Activated B cell treated with CpG ODN at 0.5 μM for 24 hours (primary cell): ENCODE results near the gene LMAN1. TPM values are rescaled to one million over a fixed set of nuclear protein-coding genes. Genes with fewer than 3 reads are reported as not detected.

Experiments used
- ATAC-seq: fragments of 200-7000 bp; cut with Tn5 transposase; one replicate; pipeline ENCODE4 v1.10.0; 2021; ENCODE audit warnings: low read depth, mild to moderate bottlenecking, moderate library complexity
- CTCF ChIA-PET: fragments of 350-600 bp; sonication (Branson Sonifier 250); formaldehyde crosslinking; loops from one replicate; lab custom pipeline; 2021; ENCODE audit warnings: antibody characterized with exemption; lab: Charles Lee
- POLR2A ChIA-PET: fragments of 350-600 bp; sonication (Branson Sonifier 250); formaldehyde crosslinking; loops from one replicate; lab custom pipeline; 2021; ENCODE audit warnings: antibody characterized with exemption; lab: Charles Lee
- DNase-seq: peaks from one replicate; pipeline ENCODE4 v3.0.0; 2022
- H3K27ac Mint-ChIP-seq: one replicate; pipeline ENCODE4 v1.8.0; 2020; ENCODE audit warnings: mixed read lengths
- H3K27me3 Mint-ChIP-seq: one replicate; pipeline ENCODE4 v1.8.0; 2021; ENCODE audit warnings: mixed read lengths
- H3K36me3 Mint-ChIP-seq: one replicate; pipeline ENCODE4 v1.8.0; 2021; ENCODE audit warnings: low read depth, mixed read lengths
- H3K4me1 Mint-ChIP-seq: one replicate; pipeline ENCODE4 v1.8.0; 2021; ENCODE audit warnings: mixed read lengths
- H3K4me3 Mint-ChIP-seq: one replicate; pipeline ENCODE4 v1.8.0; 2020; ENCODE audit warnings: mild to moderate bottlenecking, mixed read lengths
- H3K9me3 Mint-ChIP-seq: one replicate; pipeline ENCODE4 v1.8.0; 2020; ENCODE audit warnings: mixed read lengths
- CTCF ChIP-seq: fragments of 200-600 bp; IDR thresholded peaks from one replicate; pipeline ENCODE4 v1.8.0; 2022; ENCODE audit warnings: antibody characterized with exemption, mild to moderate bottlenecking
- intact Hi-C: fragments of 100-400 bp; cut with micrococcal nuclease; formaldehyde crosslinking; loops from one replicate; pipeline ENCODE4 v1.15.1; 2024
- total RNA-seq: library from RNA; stranded (reverse); gene quantifications from 2 replicates; pipeline ENCODE4 v1.2.3, GENCODE V29; 2022

Gene LMAN1
- total RNA-seq, 1 donor from 2014 or later: 40.3 TPM

DNA sequence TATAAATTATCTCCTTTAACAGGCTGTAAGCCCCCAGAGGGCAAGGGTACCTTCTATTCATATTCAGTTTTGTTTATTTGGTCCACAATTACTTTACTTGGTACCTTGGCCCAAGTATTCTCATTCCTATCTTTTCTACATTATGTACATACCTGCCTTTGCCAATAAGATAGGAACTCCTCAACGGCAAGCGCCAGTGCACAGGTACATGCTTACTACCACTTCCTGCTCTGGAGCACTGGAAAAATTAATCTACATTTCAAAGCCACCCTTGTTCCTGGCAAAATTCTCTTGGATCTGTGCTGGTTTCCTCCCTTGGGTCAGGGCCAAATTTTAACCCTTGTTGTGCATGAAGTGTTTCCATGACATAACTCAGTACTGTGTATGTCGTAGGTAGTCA lies 34.3 kb upstream of the LMAN1 start:
- POLR2A ChIA-PET: no interaction called here
- Mint-ChIP-seq H3K9me3 (no peaks in the 10 kb centered on the region), H3K4me1 (no peaks in the 10 kb centered on the region), H3K36me3 (no peaks in the 10 kb centered on the region), H3K4me3 (no peak overlapping the region), H3K27ac (no peak overlapping the region), H3K27me3 (peaks cover 30% of the 10 kb centered on the region)
- intact Hi-C loops: no loop called here
- CTCF ChIA-PET: no interaction called here
- TF ChIP-seq CTCF: no peak
- ATAC-seq: no peak
- DNase-seq: no peak

- ATAC-seq (no peak), DNase-seq (no peak)
- no peaks in the 10 kb centered on the region for H3K4me1 Mint-ChIP-seq
- H3K4me3 Mint-ChIP-seq: no peak overlapping the region
- TF ChIP-seq CTCF: no peak
- CTCF ChIA-PET: interaction anchor here (1.2 kb wide), 1 partner anchor 14 kb away, joined by 3 read pairs; no protein-coding TSS in a partner anchor
- H3K27me3 Mint-ChIP-seq: peaks cover 18% of the 10 kb centered on the region
- POLR2A ChIA-PET: no interaction called here
- H3K36me3 Mint-ChIP-seq: no peaks in the 10 kb centered on the region
- H3K9me3 Mint-ChIP-seq: no peaks in the 10 kb centered on the region
- intact Hi-C loops: no loop called here
- H3K27ac Mint-ChIP-seq: no peak overlapping the region
Measured at GRCh38 chr18:59388817-59389216, 29.8 kb upstream of the LMAN1 start.

GRCh38 chr18:59387687-59388565 lies 28.9 kb upstream of the LMAN1 start:
- Mint-ChIP-seq H3K36me3 (no peaks in the 10 kb centered on the region), H3K27ac (no peak overlapping the region), H3K9me3 (no peaks in the 10 kb centered on the region), H3K27me3 (peaks cover 18% of the 10 kb centered on the region), H3K4me3 (no peak overlapping the region), H3K4me1 (no peaks in the 10 kb centered on the region)
- ChIA-PET CTCF (interaction anchor here (0.7 kb wide), 1 partner anchor 15 kb away, joined by 3 read pairs; no protein-coding TSS in a partner anchor), POLR2A (no interaction called here)
- intact Hi-C loops: no loop called here
- ATAC-seq (no peak), DNase-seq (no peak)
- TF ChIP-seq CTCF: no peak

- no peaks in the 10 kb centered on the region for H3K9me3 Mint-ChIP-seq
- no peak for TF ChIP-seq CTCF
- no peak for DNase-seq
- intact Hi-C loops: no loop called here
- no peak overlapping the region for H3K4me3 Mint-ChIP-seq
- H3K27me3 Mint-ChIP-seq: peaks cover 10% of the 10 kb centered on the region
- CTCF ChIA-PET: interaction anchor here (0.9 kb wide), 1 partner anchor 15 kb away, joined by 3 read pairs; no protein-coding TSS in a partner anchor
- POLR2A ChIA-PET: no interaction called here
- ATAC-seq: no peak
- H3K36me3 Mint-ChIP-seq: no peaks in the 10 kb centered on the region
- no peaks in the 10 kb centered on the region for H3K4me1 Mint-ChIP-seq
- H3K27ac Mint-ChIP-seq: no peak overlapping the region
Measured at GRCh38 chr18:59386909-59387686, 28.0 kb upstream of the LMAN1 start.

GRCh38 chr18:59385191-59385590 lies 26.1 kb upstream of the LMAN1 start:
- POLR2A ChIA-PET: no interaction called here

More at GRCh38 chr18:59385191-59385590, 26.1 kb upstream of the LMAN1 start:
- DNase-seq (no peak), ATAC-seq (no peak)
- Mint-ChIP-seq H3K27ac (no peak overlapping the region), H3K4me1 (no peaks in the 10 kb centered on the region), H3K4me3 (no peak overlapping the region), H3K36me3 (no peaks in the 10 kb centered on the region), H3K9me3 (no peaks in the 10 kb centered on the region), H3K27me3 (peaks cover 11% of the 10 kb centered on the region)
- intact Hi-C loops: no loop called here
- TF ChIP-seq CTCF: no peak
- CTCF ChIA-PET: no interaction called here
